NT2/D1 (cell line): ENCODE data around the gene ROPN1B.

Source experiments
- DNase-seq: peaks from one replicate; pipeline ENCODE4 v3.0.0-alpha.2; 2011; ENCODE audit warnings: low read depth, low spot score
- H3K27me3 ChIP-seq: 2 replicates; pipeline ENCODE4 v1.6.0; 2011; ENCODE audit warnings: mild to moderate bottlenecking; ENCODE audit not compliant: insufficient read length, insufficient read depth
- H3K36me3 ChIP-seq: 2 replicates; pipeline ENCODE4 v1.6.1; 2011; ENCODE audit warnings: mild to moderate bottlenecking, low read length, mixed read lengths; ENCODE audit not compliant: insufficient read depth, insufficient read length
- H3K4me1 ChIP-seq: 2 replicates; pipeline ENCODE4 v1.5.1; 2011; ENCODE audit not compliant: insufficient read depth, insufficient read length
- H3K4me3 ChIP-seq: 2 replicates; pipeline ENCODE4 v1.5.1; 2011; ENCODE audit warnings: low read depth; ENCODE audit not compliant: insufficient read length
- H3K9ac ChIP-seq: 2 replicates; pipeline ENCODE4 v1.6.0; 2011; ENCODE audit warnings: low read depth; ENCODE audit not compliant: insufficient read length
- H3K9me3 ChIP-seq: 2 replicates; pipeline ENCODE4 v1.5.1; 2011; ENCODE audit warnings: mild to moderate bottlenecking, low read length; ENCODE audit not compliant: insufficient read depth
- SUZ12 ChIP-seq: IDR thresholded peaks from 2 replicates; pipeline ENCODE4 v1.6.1; 2011; ENCODE audit not compliant: insufficient read length, insufficient read depth; ENCODE audit errors: extremely low read depth
- YY1 ChIP-seq: IDR thresholded peaks from 2 replicates; pipeline ENCODE4 v1.6.1; 2011; ENCODE audit not compliant: insufficient read length, insufficient read depth
- ZNF274 ChIP-seq: IDR thresholded peaks from 2 replicates; pipeline ENCODE4 v1.6.1; 2011; ENCODE audit warnings: mild to moderate bottlenecking, low read depth, low read length

The ROPN1B gene

DNA sequence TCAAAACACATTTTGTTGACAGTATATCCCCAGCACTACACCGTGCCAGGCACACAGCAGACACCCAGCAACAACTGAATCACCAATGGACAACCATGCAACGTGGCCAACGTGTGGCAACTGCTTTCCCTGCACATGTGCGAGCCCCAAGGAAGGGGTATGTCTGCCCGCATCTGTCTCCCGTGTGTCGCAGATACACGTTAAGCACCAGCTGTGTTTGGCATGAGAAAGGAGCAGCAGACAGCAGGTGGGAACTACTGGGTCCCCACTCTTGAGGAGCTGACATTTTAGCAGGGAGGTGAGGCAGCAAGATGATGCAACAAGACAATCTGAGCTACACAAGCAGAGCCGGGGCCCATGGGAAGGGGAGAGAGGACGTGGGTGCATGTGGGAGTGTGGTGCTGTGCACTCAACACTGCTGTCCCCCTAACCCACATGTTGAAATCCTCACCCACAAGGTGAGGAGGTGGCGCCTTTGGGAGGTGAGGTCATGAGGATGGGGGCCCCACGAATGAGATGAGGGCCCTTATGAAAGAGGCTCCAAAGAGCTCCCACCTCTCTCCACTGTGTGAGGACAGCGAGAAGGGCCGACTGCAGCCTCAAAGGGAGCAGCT lies 56.2 kb downstream of the ROPN1B start:
- H3K36me3 ChIP-seq = peaks cover 30% of the 10 kb centered on the region
- TF ChIP-seq YY1 (no peak), ZNF274 (no peak), SUZ12 (no peak)
- no peaks in the 10 kb centered on the region for H3K4me1 ChIP-seq

GRCh38 chr3:126025862-126026261 lies 56.9 kb downstream of the ROPN1B start:
- TF ChIP-seq YY1 = no peak
- TF ChIP-seq ZNF274 = no peak
- TF ChIP-seq SUZ12 = no peak
- H3K4me1 ChIP-seq = no peaks in the 10 kb centered on the region
- peaks cover 30% of the 10 kb centered on the region for H3K36me3 ChIP-seq
- H3K27me3 ChIP-seq = no peaks in the 10 kb centered on the region
- no peak overlapping the region for H3K9ac ChIP-seq
- H3K9me3 ChIP-seq = peaks cover 28% of the 10 kb centered on the region
- no peak overlapping the region for H3K4me3 ChIP-seq
- no peak for DNase-seq

More for the DNA sequence above, 56.2 kb downstream of the ROPN1B start:
- H3K27me3 ChIP-seq = no peaks in the 10 kb centered on the region
- peaks cover 28% of the 10 kb centered on the region for H3K9me3 ChIP-seq
- H3K4me3 ChIP-seq = no peak overlapping the region
- DNase-seq = no peak
- H3K9ac ChIP-seq = no peak overlapping the region

DNA sequence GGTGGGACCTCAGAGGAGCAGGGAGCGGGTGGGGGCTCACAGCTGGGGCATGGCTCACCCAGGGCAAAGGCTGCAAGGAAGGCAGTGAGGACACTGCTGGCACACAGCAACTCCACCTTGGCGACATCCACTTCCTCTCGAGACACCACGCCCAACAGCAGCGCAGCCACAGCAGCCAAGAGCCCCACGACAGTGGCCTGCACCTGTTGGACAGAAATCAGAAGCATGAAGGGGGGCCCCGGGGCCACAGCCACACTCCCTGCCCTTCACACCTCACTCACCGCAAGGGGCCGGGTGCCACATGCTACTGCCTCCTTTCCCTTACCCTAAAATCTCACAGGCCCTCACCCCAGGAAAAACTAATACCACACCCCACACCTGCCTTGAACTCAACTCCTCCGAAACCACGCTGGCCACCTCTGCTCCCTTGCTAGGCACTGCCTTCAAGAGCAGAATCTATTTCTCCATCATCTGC lies 57.3 kb downstream of the ROPN1B start:
- DNase-seq = no peak
- TF ChIP-seq SUZ12 (no peak), YY1 (no peak), ZNF274 (no peak)
- H3K36me3 ChIP-seq = peaks cover 30% of the 10 kb centered on the region

GRCh38 chr3:126026761-126027160 lies 57.8 kb downstream of the ROPN1B start:
- H3K4me3 ChIP-seq = no peak overlapping the region
- no peak for TF ChIP-seq ZNF274
- TF ChIP-seq YY1 = no peak
- TF ChIP-seq SUZ12 = no peak
- no peaks in the 10 kb centered on the region for H3K27me3 ChIP-seq
- peaks cover 28% of the 10 kb centered on the region for H3K9me3 ChIP-seq
- DNase-seq = no peak
- H3K4me1 ChIP-seq = peaks cover 2% of the 10 kb centered on the region
- peaks cover 30% of the 10 kb centered on the region for H3K36me3 ChIP-seq
- H3K9ac ChIP-seq = no peak overlapping the region

More for the DNA sequence above, 57.3 kb downstream of the ROPN1B start:
- Histone ChIP-seq H3K4me3 (no peak overlapping the region), H3K9me3 (peaks cover 28% of the 10 kb centered on the region), H3K27me3 (no peaks in the 10 kb centered on the region), H3K9ac (no peak overlapping the region), H3K4me1 (no peaks in the 10 kb centered on the region)

GRCh38 chr3:126028096-126028495 lies 59.1 kb downstream of the ROPN1B start:
- DNase-seq = no peak
- H3K9me3 ChIP-seq = peaks cover 28% of the 10 kb centered on the region
- peaks cover 28% of the 10 kb centered on the region for H3K36me3 ChIP-seq
- H3K4me3 ChIP-seq = no peak overlapping the region
- no peaks in the 10 kb centered on the region for H3K27me3 ChIP-seq
- H3K9ac ChIP-seq = no peak overlapping the region
- H3K4me1 ChIP-seq = peaks cover 9% of the 10 kb centered on the region
- TF ChIP-seq ZNF274 = no peak
- no peak for TF ChIP-seq SUZ12
- TF ChIP-seq YY1 = no peak

DNA sequence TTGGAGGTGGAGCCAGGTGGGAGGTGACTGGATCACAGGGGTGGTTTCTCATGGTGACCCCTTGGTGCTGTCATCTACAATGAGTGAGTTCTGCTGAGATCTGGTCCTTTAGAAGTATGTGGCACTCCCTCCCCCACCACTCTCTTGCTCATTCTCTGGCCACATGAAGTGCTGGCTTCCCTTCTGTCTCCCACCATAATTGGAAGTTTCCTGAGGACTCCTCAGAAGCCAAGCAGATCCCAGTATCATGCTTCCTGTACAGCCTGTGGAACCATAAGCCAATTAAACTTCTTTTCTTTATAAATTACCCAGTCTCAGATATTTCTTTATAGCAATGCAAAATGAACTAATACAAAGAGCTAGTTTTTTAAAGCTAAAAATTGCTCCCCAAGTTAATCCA lies 60.3 kb downstream of the ROPN1B start:
- H3K4me1 ChIP-seq = peaks cover 9% of the 10 kb centered on the region
- no peak overlapping the region for H3K9ac ChIP-seq
- no peak overlapping the region for H3K4me3 ChIP-seq
- no peaks in the 10 kb centered on the region for H3K27me3 ChIP-seq
- DNase-seq = no peak
- peaks cover 28% of the 10 kb centered on the region for H3K9me3 ChIP-seq
- TF ChIP-seq ZNF274 (no peak), YY1 (no peak), SUZ12 (no peak)
- peaks cover 30% of the 10 kb centered on the region for H3K36me3 ChIP-seq

GRCh38 chr3:126030455-126030854 lies 61.5 kb downstream of the ROPN1B start:
- Histone ChIP-seq H3K9ac (no peak overlapping the region), H3K4me1 (peaks cover 9% of the 10 kb centered on the region), H3K27me3 (no peaks in the 10 kb centered on the region), H3K36me3 (peaks cover 22% of the 10 kb centered on the region), H3K4me3 (no peak overlapping the region), H3K9me3 (peaks cover 28% of the 10 kb centered on the region)
- no peak for DNase-seq
- TF ChIP-seq YY1 (no peak), SUZ12 (no peak), ZNF274 (no peak)
